GM12865 (cell line): ENCODE data around the gene GAREM2.

Experiments
- DNase-seq: peaks from one replicate; pipeline ENCODE4 v3.0.0; 2010; ENCODE audit warnings: low read depth
- H3K4me3 ChIP-seq: 2 replicates; pipeline ENCODE4 v1.5.1; 2011; ENCODE audit warnings: mild to moderate bottlenecking, low read depth, low read length, control low read depth
- CTCF ChIP-seq: IDR thresholded peaks from 2 replicates; pipeline ENCODE4 v1.5.1; 2011; ENCODE audit warnings: low read length, control low read depth, low read depth, inconsistent platforms; ENCODE audit not compliant: insufficient read depth; ENCODE audit errors: missing control alignments

Gene GAREM2

DNA sequence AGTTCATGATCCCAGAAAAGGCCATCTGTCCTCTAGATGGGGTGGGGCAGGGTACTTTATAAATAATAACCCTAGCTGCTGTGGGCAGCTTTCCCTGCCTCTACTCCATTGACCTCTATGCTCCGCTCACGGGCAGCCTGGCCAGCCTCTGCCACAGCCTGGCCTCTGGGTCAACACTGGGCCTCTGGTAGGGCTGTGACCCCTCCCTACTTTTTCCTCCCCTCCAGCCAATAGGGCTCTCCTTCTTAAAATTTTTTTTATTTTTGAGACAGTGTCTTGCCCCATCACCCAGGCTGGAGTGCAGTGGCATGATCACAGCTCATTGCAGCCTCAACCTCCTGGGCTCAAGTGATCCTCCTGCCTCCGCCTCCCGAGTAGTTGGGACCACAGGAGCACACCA lies 4.1 kb upstream of the GAREM2 start:
- no peak for DNase-seq
- H3K4me3 ChIP-seq: no peak overlapping the region
- no peak for TF ChIP-seq CTCF

GRCh38 chr2:26169226-26169625 lies 3.7 kb upstream of the GAREM2 start:
- H3K4me3 ChIP-seq: no peak overlapping the region
- no peak for TF ChIP-seq CTCF
- DNase-seq: no peak

DNA sequence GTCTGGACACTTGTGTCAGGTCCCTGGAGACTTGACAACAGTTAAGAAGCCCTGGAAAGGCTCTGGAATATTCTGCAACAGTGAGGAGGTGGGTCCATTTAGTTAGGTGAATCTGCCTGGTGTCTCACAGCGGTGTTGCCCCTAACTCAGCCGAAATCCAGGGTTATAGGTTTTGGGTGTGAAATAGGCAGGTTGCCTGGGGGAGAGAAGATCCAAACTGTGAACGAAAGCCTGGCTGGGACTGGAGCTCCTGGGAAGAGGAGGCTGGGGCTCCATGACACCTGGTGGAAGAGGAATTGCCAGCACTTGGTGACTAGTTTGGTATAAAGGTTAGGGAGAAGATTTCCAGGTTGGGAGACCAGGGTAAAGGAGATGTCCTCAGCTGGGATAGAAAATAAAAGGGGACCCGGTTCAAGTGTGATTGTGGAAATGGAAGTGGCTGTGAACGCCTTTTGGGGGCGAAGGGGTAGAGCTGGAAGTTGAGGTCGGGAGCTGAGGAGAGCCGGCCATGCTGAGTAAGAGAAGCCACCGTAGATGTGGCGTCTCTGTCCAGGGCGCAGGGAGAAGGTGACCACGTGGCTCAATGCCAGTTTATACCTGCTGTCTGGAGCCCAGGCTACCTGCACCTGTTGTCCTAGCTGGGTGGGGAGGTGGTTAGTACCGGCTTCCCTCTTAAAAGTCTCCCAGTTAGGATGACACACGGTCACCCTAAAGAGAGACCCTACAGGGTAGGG lies 3.0 kb upstream of the GAREM2 start:
- no peak for TF ChIP-seq CTCF
- DNase-seq: no peak
- no peak overlapping the region for H3K4me3 ChIP-seq

- no peak for TF ChIP-seq CTCF
- DNase-seq: no peak
Measured at GRCh38 chr2:26170795-26171194, 2.1 kb upstream of the GAREM2 start.

DNA sequence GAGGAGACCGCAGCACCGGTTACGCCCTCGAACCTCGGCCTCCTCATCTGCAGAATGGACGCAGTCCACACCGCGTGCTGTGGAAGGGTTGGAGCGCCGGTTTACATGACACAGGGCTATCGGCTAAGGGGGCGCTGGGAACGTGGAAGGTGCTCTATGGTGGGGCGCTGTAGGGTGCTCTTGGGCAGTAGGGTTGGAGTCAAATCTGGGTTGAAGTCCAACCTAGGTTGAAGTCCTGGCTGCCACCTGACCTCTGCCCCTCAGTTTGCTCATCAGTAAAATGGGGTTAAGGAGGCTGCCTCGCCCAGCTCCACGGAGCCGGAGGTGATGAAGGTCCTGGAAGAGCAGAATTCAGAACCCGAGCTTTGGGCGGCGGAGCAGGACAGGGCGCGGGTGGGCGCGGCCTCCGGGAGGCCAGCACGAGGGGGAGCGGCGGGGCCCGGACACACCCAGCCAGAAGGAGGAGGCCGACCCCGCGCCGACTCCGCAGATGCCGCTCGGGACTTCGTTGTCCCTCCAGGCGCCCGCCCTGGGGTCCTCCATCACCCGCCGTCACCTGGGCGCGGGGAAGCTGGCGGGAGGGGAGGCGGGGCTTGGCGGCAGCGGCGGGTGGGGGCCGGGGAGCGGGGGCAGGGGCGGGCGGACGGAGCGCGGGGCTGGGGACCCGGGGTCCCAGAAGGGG lies 558 bp upstream of the GAREM2 start:
- TF ChIP-seq CTCF: no peak
- no peak overlapping the region for H3K4me3 ChIP-seq
- no peak for DNase-seq

More at GRCh38 chr2:26170795-26171194, 2.1 kb upstream of the GAREM2 start:
- no peak overlapping the region for H3K4me3 ChIP-seq

DNA sequence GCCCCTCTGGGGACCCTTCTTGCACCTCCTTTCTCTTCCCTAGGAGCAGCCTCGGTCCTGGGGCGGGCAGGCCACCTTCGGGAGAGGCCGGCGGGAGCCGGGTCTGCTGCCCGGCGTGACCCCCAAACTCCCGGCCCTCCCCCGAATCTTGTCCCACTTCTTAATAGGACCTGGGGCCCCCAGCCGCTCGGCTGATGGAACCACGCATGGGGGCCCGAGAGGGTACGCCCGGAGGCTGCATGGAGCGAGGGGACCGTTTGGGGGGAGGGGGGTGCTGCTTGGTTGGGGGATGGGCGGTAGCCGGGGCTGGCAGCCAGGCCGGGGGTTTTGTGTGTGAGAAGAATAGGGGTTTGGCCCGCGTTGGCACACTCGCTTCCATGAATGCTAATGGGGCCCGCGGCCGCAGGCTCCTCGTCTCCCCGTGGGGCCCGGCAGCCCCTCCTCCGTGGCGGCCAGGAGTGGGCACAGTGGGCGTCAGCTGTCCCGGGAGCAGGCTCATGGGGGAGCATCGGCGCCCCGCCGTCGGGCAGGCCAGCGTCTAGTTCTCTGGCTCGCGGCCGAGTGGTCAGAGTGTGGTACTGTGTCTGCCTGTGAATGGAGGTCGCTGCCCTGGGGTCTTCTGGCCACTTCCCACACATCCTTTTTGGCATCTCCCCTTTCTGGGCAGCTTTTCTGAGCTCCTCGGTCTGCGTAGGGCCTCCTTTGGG lies 1.0 kb downstream of the GAREM2 start:
- no peak for TF ChIP-seq CTCF
- DNase-seq: no peak
- H3K4me3 ChIP-seq: no peak overlapping the region
